Measurements from ENCODE around the gene TSPAN13. TPM values are rescaled to one million over a fixed set of nuclear protein-coding genes. Genes with fewer than 3 reads are reported as not detected.

TSPAN13 gene
- total and polyA plus RNA-seq, 2 donors = 10.5 to 51.9 TPM

- Histone ChIP-seq H3K4me1 (ENCODE audit: control insufficient read depth in 2 of 2, insufficient read depth in 2 of 2, low read length in 2 of 2) (no peaks in the 10 kb centered on the region), H3K36me3 (ENCODE audit: control insufficient read depth in 2 of 2, insufficient read depth in 2 of 2, low read length in 1 of 2) (no peaks in the 10 kb centered on the region), H3K9me3 (ENCODE audit: control insufficient read depth in 2 of 2, insufficient read depth in 1 of 2, low read length in 1 of 2) (no peaks in the 10 kb centered on the region), H3K27me3 (ENCODE audit: control insufficient read depth in 2 of 2, insufficient read depth in 1 of 2, low read length in 1 of 2) (no peaks in the 10 kb centered on the region), H3K27ac (ENCODE audit: low read depth in 1 of 2, low read length in 1 of 2) (no peak overlapping the region), H3K4me3 (ENCODE audit: low read length in 2 of 2) (no peak overlapping the region)
- 97% methylated on average over 7 of the region's 7 CpGs for WGBS
- DNase-seq (ENCODE audit: low read depth in 6 of 9, low spot score in 9 of 9) = no peak
Measured at GRCh38 chr7:16776053-16776452, 22.5 kb downstream of the TSPAN13 start.

DNA sequence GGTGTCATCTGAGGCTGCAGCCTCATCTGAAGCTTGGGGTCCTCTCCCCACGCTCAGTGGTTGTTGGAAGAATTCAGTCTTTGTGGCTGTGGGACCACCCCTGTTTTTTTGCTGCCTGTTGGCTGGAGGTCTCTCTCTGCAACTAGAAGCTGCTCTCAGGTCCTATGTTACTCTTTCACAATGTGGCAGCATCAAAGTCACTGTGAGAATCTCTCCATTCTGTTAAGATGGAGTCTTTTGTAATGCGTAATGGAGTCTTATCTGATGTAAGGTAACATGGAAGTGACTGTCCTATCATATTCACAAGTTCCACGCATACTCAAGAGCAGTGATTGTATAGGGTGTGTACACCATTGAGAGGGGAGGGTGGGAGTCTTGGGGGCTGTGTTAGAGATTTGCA is 24.9 kb downstream of the TSPAN13 start:
- no peak for DNase-seq (ENCODE audit: low read depth in 6 of 9, low spot score in 9 of 9)
- H3K9me3 ChIP-seq (ENCODE audit: control insufficient read depth in 2 of 2, insufficient read depth in 1 of 2, low read length in 1 of 2) = no peaks in the 10 kb centered on the region
- H3K4me3 ChIP-seq (ENCODE audit: low read length in 2 of 2) = no peak overlapping the region
- H3K36me3 ChIP-seq (ENCODE audit: control insufficient read depth in 2 of 2, insufficient read depth in 2 of 2, low read length in 1 of 2) = no peaks in the 10 kb centered on the region
- 98% methylated on average over 3 of the region's 3 CpGs for whole genome bisulfite sequencing
- no peak overlapping the region for H3K27ac ChIP-seq (ENCODE audit: low read depth in 1 of 2, low read length in 1 of 2)
- H3K4me1 ChIP-seq (ENCODE audit: control insufficient read depth in 2 of 2, insufficient read depth in 2 of 2, low read length in 2 of 2) = no peaks in the 10 kb centered on the region
- no peaks in the 10 kb centered on the region for H3K27me3 ChIP-seq (ENCODE audit: control insufficient read depth in 2 of 2, insufficient read depth in 1 of 2, low read length in 1 of 2)

- Histone ChIP-seq H3K4me1 (ENCODE audit: control insufficient read depth in 2 of 2, insufficient read depth in 2 of 2, low read length in 2 of 2) (no peaks in the 10 kb centered on the region), H3K9me3 (ENCODE audit: control insufficient read depth in 2 of 2, insufficient read depth in 1 of 2, low read length in 1 of 2) (no peaks in the 10 kb centered on the region), H3K36me3 (ENCODE audit: control insufficient read depth in 2 of 2, insufficient read depth in 2 of 2, low read length in 1 of 2) (no peaks in the 10 kb centered on the region), H3K27ac (ENCODE audit: low read depth in 1 of 2, low read length in 1 of 2) (no peak overlapping the region), H3K27me3 (ENCODE audit: control insufficient read depth in 2 of 2, insufficient read depth in 1 of 2, low read length in 1 of 2) (no peaks in the 10 kb centered on the region), H3K4me3 (ENCODE audit: low read length in 2 of 2) (no peak overlapping the region)
- WGBS = 31% methylated on average over 1 of the region's 1 CpG
- DNase-seq (ENCODE audit: low read depth in 6 of 9, low spot score in 9 of 9) = no peak
Measured at GRCh38 chr7:16779051-16779450, 25.5 kb downstream of the TSPAN13 start.

GRCh38 chr7:16780596-16780995 is 27.0 kb downstream of the TSPAN13 start:
- DNase-seq (ENCODE audit: low read depth in 6 of 9, low spot score in 9 of 9) = no peak
- WGBS = 95% methylated on average over 1 of the region's 1 CpG
- no peaks in the 10 kb centered on the region for H3K9me3 ChIP-seq (ENCODE audit: control insufficient read depth in 2 of 2, insufficient read depth in 1 of 2, low read length in 1 of 2)
- H3K36me3 ChIP-seq (ENCODE audit: control insufficient read depth in 2 of 2, insufficient read depth in 2 of 2, low read length in 1 of 2) = no peaks in the 10 kb centered on the region
- no peaks in the 10 kb centered on the region for H3K27me3 ChIP-seq (ENCODE audit: control insufficient read depth in 2 of 2, insufficient read depth in 1 of 2, low read length in 1 of 2)
- no peaks in the 10 kb centered on the region for H3K4me1 ChIP-seq (ENCODE audit: control insufficient read depth in 2 of 2, insufficient read depth in 2 of 2, low read length in 2 of 2)
- H3K27ac ChIP-seq (ENCODE audit: low read depth in 1 of 2, low read length in 1 of 2) = no peak overlapping the region
- H3K4me3 ChIP-seq (ENCODE audit: low read length in 2 of 2) = no peak overlapping the region

- Histone ChIP-seq H3K27ac (ENCODE audit: low read depth in 1 of 2, low read length in 1 of 2) (no peak overlapping the region), H3K36me3 (ENCODE audit: control insufficient read depth in 2 of 2, insufficient read depth in 2 of 2, low read length in 1 of 2) (no peaks in the 10 kb centered on the region), H3K4me3 (ENCODE audit: low read length in 2 of 2) (no peak overlapping the region), H3K9me3 (ENCODE audit: control insufficient read depth in 2 of 2, insufficient read depth in 1 of 2, low read length in 1 of 2) (no peaks in the 10 kb centered on the region), H3K27me3 (ENCODE audit: control insufficient read depth in 2 of 2, insufficient read depth in 1 of 2, low read length in 1 of 2) (no peaks in the 10 kb centered on the region), H3K4me1 (ENCODE audit: control insufficient read depth in 2 of 2, insufficient read depth in 2 of 2, low read length in 2 of 2) (no peaks in the 10 kb centered on the region)
- WGBS = 94% methylated on average over 1 of the region's 1 CpG
- DNase-seq (ENCODE audit: low read depth in 6 of 9, low spot score in 9 of 9) = no peak
Measured at GRCh38 chr7:16785321-16785720, 31.8 kb downstream of the TSPAN13 start.

GRCh38 chr7:16785846-16786245 is 32.3 kb downstream of the TSPAN13 start:
- WGBS = 97% methylated on average over 2 of the region's 2 CpGs
- DNase-seq (ENCODE audit: low read depth in 6 of 9, low spot score in 9 of 9) = no peak
- H3K9me3 ChIP-seq (ENCODE audit: control insufficient read depth in 2 of 2, insufficient read depth in 1 of 2, low read length in 1 of 2) = no peaks in the 10 kb centered on the region
- H3K27ac ChIP-seq (ENCODE audit: low read depth in 1 of 2, low read length in 1 of 2) = no peak overlapping the region
- H3K27me3 ChIP-seq (ENCODE audit: control insufficient read depth in 2 of 2, insufficient read depth in 1 of 2, low read length in 1 of 2) = no peaks in the 10 kb centered on the region
- H3K4me3 ChIP-seq (ENCODE audit: low read length in 2 of 2) = no peak overlapping the region
- H3K36me3 ChIP-seq (ENCODE audit: control insufficient read depth in 2 of 2, insufficient read depth in 2 of 2, low read length in 1 of 2) = no peaks in the 10 kb centered on the region
- no peaks in the 10 kb centered on the region for H3K4me1 ChIP-seq (ENCODE audit: control insufficient read depth in 2 of 2, insufficient read depth in 2 of 2, low read length in 2 of 2)

- Histone ChIP-seq H3K4me1 (ENCODE audit: control insufficient read depth in 2 of 2, insufficient read depth in 2 of 2, low read length in 2 of 2) (no peaks in the 10 kb centered on the region), H3K27ac (ENCODE audit: low read depth in 1 of 2, low read length in 1 of 2) (no peak overlapping the region), H3K36me3 (ENCODE audit: control insufficient read depth in 2 of 2, insufficient read depth in 2 of 2, low read length in 1 of 2) (no peaks in the 10 kb centered on the region), H3K27me3 (ENCODE audit: control insufficient read depth in 2 of 2, insufficient read depth in 1 of 2, low read length in 1 of 2) (no peaks in the 10 kb centered on the region), H3K4me3 (ENCODE audit: low read length in 2 of 2) (no peak overlapping the region), H3K9me3 (ENCODE audit: control insufficient read depth in 2 of 2, insufficient read depth in 1 of 2, low read length in 1 of 2) (no peaks in the 10 kb centered on the region)
- 92% methylated on average over 4 of the region's 4 CpGs for WGBS
- DNase-seq (ENCODE audit: low read depth in 6 of 9, low spot score in 9 of 9) = no peak
Measured at GRCh38 chr7:16786257-16786656, 32.7 kb downstream of the TSPAN13 start.

DNA sequence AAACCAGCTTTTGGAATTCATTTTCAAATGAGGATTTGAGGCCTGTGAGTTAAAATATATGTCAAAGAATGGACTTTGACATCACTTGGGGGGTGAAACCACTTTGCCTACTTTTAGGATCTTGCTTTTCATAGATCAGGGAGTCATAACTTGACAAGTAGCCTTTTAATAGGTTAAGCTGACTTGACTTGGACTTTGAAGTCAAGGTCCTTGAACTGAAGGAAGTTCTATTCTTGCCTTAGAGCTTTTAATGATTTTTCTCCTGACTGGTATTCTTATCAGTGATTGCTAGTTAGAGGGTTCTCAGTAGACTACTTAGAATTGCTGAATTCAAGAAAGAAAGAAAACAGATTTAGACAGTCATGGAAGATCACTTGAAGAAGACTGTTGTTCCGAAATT is 33.6 kb downstream of the TSPAN13 start:
- H3K9me3 ChIP-seq (ENCODE audit: control insufficient read depth in 2 of 2, insufficient read depth in 1 of 2, low read length in 1 of 2) = no peaks in the 10 kb centered on the region
- DNase-seq (ENCODE audit: low read depth in 6 of 9, low spot score in 9 of 9) = no peak
- no peaks in the 10 kb centered on the region for H3K27me3 ChIP-seq (ENCODE audit: control insufficient read depth in 2 of 2, insufficient read depth in 1 of 2, low read length in 1 of 2)
- no peak overlapping the region for H3K27ac ChIP-seq (ENCODE audit: low read depth in 1 of 2, low read length in 1 of 2)
- H3K36me3 ChIP-seq (ENCODE audit: control insufficient read depth in 2 of 2, insufficient read depth in 2 of 2, low read length in 1 of 2) = no peaks in the 10 kb centered on the region
- no peaks in the 10 kb centered on the region for H3K4me1 ChIP-seq (ENCODE audit: control insufficient read depth in 2 of 2, insufficient read depth in 2 of 2, low read length in 2 of 2)
- H3K4me3 ChIP-seq (ENCODE audit: low read length in 2 of 2) = no peak overlapping the region
- WGBS = 96% methylated on average over 1 of the region's 1 CpG

DNA sequence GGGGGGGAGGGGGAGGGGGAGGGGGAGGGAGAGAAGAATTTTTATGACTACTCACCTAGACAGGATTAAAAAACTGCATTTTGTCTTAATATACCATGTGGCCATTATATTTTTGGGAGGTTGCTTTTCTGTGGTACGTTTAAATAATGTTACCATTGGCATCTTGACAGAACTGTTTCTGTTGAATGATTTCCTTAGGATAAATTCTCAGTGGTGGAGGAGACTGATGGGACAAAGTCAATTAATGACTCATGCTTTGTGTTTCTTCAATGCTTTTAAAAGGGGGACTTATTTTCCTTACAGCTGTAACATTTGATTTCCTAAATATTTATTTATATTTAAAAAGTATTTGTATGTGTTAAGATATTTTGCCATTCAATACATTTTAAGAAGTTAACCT is 37.5 kb downstream of the TSPAN13 start:
- H3K4me3 ChIP-seq (ENCODE audit: low read length in 2 of 2) = no peak overlapping the region
- H3K27ac ChIP-seq (ENCODE audit: low read depth in 1 of 2, low read length in 1 of 2) = no peak overlapping the region
- 94% methylated on average over 1 of the region's 1 CpG for WGBS
- no peak for DNase-seq (ENCODE audit: low read depth in 6 of 9, low spot score in 9 of 9)
- H3K9me3 ChIP-seq (ENCODE audit: control insufficient read depth in 2 of 2, insufficient read depth in 1 of 2, low read length in 1 of 2) = no peaks in the 10 kb centered on the region
- H3K4me1 ChIP-seq (ENCODE audit: control insufficient read depth in 2 of 2, insufficient read depth in 2 of 2, low read length in 2 of 2) = no peaks in the 10 kb centered on the region
- no peaks in the 10 kb centered on the region for H3K36me3 ChIP-seq (ENCODE audit: control insufficient read depth in 2 of 2, insufficient read depth in 2 of 2, low read length in 1 of 2)
- H3K27me3 ChIP-seq (ENCODE audit: control insufficient read depth in 2 of 2, insufficient read depth in 1 of 2, low read length in 1 of 2) = no peaks in the 10 kb centered on the region

Measured in thymus (tissue), 11 donors.